Stimulated activated CD8-positive, alpha-beta memory T cell treated with anti-CD3 and anti-CD28 coated beads, Interleukin-12 subunit alpha, Interleukin-12 subunit beta, amount 100 ng/mL, for 4 hours (primary cell): Measurements from ENCODE around the gene PLXNA4.

Source experiments
- DNase-seq: peaks from one replicate; pipeline ENCODE4 v3.0.0-alpha.2; 2020; ENCODE audit warnings: low read depth

PLXNA4 gene

DNA sequence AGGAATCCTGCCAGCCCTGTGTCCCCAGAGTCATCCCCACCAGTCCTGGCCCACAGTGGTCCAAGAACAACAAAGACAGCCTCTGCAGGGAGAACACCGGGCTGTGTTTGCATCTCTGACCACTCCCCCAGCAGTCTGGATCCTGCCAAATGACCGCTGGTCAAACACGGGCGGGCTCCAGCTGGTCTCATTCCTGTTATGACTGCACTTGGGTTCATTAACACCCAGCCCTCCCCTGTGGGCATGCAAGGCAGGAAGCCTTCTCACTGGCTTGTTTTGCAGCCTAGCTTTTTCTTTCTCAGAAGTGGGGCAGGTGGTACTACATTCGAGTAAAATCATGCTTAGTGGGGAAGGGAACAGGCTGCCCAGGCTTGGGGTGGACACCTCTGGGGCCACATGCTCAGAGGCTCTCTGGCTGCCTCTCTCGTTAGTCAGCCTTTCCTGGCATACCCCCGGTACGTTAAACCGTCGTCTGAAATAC, 190.0 kb downstream of the PLXNA4 start:
- no peak for DNase-seq

- DNase-seq = no peak
Observed at GRCh38 chr7:132383962-132384361, 192.3 kb downstream of the PLXNA4 start.

DNA sequence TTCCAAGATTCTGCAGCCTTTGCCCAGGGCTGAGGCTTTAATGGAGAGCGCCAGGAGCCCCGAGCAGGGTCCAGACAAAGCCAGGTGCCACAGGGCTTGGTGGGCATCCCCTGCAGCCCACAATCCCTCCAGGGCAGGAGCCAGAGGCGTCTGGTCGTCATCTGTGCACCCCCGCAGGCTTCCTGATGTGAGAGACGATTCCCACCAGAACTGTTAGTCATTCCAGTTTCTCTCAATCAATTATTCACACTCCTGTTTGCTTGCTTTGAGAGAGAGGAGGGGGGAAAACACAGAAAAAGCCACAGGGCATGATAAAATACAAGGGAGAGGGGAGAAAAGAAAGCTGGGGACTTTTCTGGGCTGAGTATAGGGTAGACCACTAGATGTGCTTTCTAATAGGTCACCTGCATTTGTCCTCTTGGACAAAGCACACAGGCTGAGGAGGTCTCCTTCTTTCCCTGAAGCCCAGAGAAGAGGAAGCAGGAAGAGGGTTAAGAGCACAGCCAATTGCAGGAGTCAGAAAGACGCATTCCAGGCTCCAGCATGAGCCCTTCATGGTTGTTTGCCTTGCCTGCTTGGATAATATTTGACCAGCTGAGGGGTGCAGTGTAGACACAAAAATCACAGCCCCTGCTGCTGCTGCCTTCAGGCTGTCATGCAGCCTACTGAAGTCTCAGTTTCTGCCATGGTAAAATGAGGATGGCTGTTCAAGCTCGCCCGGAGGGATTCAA, 194.4 kb downstream of the PLXNA4 start:
- no peak for DNase-seq

GRCh38 chr7:132380059-132380458, 196.2 kb downstream of the PLXNA4 start:
- DNase-seq = no peak

DNA sequence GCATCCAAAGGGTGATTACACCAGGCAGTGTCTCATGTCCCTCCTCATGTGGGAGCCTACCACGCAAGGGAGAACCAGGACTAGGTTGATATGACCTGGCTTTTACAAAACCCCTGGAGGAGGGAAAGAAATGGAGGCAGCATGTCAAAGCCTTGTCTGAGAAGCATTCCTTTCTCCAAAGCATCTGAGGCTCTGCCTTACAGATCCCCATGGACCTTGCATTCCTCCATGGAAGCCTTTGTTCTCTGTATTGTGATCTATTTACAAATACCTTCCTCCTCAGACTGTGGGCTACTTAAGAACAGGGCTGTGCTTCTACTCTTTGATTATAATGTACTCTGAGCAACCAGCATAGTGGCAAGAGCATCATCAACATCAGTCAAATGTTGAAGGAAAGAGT, 197.0 kb downstream of the PLXNA4 start:
- DNase-seq = no peak

GRCh38 chr7:132377703-132378584, 198.3 kb downstream of the PLXNA4 start:
- no peak for DNase-seq

- DNase-seq = no peak
Observed at GRCh38 chr7:132377015-132377414, 199.3 kb downstream of the PLXNA4 start.

DNA sequence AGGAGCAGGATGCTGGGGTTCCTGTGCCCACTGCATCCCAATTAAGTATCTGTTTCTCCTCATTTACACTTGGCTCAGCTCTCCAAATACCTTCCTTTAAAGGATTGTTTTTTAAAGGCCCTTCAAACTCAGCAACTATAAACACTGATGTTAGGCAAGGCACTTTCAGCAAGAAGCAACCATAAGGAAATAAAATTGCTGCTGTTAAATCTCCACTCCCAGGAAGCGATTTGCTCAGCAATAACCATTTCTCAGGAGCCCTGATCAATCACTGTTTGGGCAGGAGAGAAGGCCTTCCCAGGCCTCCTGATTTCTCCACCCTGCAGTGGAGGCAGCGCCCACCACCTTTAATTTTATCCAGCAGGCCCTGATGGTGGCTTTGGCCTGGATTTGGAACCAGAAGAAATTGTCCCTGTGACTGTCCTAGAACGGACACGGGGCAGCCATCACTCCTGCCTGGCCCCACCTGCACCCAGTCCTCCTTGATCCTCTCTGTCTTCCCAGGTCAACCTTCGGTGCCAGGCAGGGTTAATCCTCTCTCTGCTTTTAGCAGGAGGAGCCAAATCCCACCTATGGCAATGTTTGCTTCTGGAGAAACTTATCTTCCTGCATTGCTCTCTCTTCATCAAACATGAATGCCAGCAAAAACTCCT, 199.8 kb downstream of the PLXNA4 start:
- no peak for DNase-seq

DNA sequence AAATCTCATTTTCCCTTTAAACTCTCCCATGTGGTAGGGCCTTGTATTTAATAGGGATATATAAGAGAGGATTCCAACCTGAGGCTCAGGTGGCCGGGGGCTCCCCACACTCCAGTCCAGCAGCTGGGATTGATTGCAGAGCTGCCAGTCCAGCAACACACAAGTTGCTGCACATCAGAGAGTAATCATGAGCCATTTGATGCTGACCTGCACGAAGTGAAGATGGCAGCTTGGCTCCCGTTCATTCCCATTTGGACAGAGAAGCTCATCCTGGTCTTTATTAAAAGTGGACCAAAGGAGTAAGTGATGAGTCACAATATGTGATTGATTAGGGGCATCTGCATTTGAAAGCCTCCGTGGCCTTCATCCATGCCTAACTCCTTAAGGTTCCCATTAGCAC, 202.4 kb downstream of the PLXNA4 start:
- DNase-seq = no peak

- no peak for DNase-seq
Observed at GRCh38 chr7:132373041-132373440, 203.2 kb downstream of the PLXNA4 start.

GRCh38 chr7:132371948-132372347, 204.3 kb downstream of the PLXNA4 start:
- DNase-seq = no peak

- DNase-seq = no peak
Observed at GRCh38 chr7:132368246-132368900, 207.9 kb downstream of the PLXNA4 start.

DNA sequence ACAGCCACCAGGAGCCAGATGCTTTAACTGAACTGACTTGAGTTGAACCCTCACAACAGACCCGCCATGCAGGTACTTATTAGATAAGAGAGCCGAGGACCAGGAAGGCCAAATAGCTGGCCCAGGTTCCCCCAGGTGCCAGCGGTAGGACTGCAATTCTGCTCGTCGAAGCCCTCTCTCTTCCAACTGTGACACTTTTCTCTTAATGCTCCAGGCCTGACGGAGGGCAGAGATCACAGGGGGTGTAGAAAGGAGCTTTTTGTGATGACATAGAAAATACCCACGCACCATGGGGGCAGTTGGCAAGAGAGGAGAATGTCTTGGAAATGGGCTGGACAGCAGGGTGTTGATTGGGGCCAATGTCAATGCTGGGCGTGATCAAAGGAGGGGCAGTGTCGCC, 208.5 kb downstream of the PLXNA4 start:
- DNase-seq = no peak

GRCh38 chr7:132367004-132367403, 209.3 kb downstream of the PLXNA4 start:
- no peak for DNase-seq

- no peak for DNase-seq
Observed at GRCh38 chr7:132364226-132364625, 212.0 kb downstream of the PLXNA4 start.

DNA sequence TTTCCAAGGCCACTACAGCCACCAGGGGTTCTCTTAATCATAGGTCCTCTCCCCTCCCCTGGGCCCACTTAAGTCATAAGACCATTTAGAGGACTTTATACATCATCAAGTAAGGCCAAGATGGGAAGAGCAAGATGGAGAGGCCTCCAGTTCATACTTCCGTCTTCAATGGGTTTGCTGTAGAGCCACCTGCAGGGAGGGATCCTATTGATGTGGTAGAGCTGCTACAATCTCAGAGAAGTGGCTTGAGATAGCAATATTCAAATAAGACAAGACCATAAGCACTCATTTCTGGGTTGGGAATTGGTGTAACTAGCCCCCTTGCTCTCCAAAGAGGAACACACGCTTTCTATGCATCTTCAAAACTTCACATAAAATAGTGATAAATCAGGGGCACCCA, 214.2 kb downstream of the PLXNA4 start:
- DNase-seq = no peak

DNA sequence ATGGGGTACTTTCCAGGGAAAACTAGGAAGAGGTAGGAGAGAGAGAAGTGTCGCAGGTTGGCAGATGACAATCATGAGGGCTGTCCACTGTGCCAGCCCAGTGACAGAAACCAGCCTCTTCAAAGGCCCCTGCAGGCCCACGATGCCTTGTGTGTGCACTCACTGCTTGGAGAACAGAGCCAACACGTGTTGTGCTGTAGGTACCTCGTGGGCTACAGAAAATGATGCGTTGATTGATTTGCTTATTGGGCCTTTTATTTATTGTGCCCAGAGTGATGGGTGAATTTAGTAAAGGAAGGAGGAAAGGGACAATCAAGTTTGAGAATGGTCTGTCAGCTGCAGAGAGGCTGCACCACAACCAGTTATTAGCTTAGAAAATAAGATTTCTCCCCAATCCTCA, 215.1 kb downstream of the PLXNA4 start:
- DNase-seq = no peak

- no peak for DNase-seq
Observed at GRCh38 chr7:132359743-132360142, 216.5 kb downstream of the PLXNA4 start.

GRCh38 chr7:132355048-132355447, 221.2 kb downstream of the PLXNA4 start:
- no peak for DNase-seq

DNA sequence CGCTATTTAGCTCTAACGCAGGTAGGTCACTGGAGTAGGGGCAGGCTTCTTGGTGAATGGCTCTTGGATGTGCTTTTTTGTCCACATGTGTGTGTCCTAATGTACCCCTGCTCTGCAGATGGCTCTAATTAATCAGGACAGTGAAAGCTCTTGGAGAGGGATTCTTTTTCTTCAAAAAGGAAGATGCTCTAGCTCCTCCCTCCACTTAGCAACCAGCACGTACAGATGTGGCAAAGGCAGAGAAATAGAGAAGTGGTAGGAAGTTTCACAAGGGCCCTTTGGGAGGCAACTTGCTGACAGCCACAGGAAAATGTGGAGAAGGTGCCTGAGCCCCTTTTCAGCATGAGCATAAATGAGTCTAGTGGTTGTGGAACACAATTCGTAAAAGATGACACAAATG, 221.7 kb downstream of the PLXNA4 start:
- DNase-seq = no peak

DNA sequence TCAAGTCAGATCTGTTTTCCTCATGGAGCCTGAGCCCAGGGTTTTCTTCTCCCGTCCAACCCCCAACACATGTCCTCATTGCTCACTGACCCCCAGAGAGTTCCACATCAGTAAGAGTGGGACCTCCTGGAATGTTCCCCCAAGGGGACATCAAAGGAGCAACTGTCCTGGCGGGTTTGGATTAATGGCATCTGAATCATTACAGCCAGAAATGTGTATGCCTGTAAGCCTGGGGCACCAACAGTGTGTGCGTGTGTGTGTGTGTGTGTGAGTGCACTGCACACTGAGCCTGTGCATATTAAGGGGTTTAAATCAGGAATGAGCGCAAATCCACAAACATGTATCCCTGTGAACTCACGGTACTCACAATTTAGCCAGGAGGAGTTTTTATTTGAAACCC, 222.3 kb downstream of the PLXNA4 start:
- no peak for DNase-seq

- DNase-seq = no peak
Observed at GRCh38 chr7:132352800-132353199, 223.5 kb downstream of the PLXNA4 start.
